ENCODE measurements around the gene ITIH5.
"Not testable (repeated sequence)": the region's sequence is repeated elsewhere in the genome, so short reads cannot be mapped to it uniquely, and the experiment has no call there.

Gene ITIH5

DNA sequence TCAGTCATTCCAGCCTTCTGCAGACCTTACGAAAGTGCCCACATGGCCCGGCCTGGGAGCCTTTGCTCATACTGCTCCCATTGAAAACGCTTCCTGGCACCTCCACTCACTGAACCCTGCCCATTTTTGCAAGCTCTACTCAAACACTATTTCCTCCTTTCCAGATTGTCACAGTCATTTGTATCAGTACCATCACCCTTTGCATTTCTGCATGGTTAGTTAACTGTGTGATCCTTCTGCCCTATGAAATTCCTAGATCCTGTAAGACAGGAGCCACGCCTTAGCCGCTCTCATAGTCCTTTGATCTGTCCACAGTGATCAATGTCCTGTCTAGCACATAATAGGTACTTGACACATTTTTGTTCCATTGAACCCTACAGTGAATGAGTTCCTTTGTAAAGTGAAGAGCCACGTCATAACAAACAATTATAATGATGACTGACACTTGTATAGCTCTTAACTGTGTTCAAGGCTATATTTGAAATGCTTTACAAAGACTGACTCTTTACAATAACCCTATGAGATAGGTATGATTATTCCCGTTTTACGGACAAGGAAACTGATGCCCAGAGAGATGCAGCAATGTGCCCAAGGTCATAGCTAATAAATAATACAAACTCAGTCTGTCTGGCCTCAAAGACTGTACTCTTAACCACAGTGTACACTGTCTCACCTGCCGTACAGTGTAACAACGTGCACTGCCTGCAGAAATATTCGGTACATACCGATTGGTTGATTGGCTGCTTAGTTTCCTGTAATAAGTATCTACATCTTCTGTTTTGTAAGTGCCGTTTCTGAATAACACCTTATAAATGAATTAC, 19.8 kb upstream of the ITIH5 start:
- peaks cover 22% of the 10 kb centered on the region for H3K9me3 ChIP-seq (ENCODE audit: control insufficient read depth, insufficient read depth, low read depth, low read length)
- H3K27ac ChIP-seq (ENCODE audit: low read depth, low read length) = no peak overlapping the region
- no peak overlapping the region for H3K4me3 ChIP-seq (ENCODE audit: low read depth, low read length)
- no peaks in the 10 kb centered on the region for H3K4me1 ChIP-seq (ENCODE audit: control insufficient read depth, insufficient read depth, low read length)
- no peaks in the 10 kb centered on the region for H3K27me3 ChIP-seq (ENCODE audit: control insufficient read depth, insufficient read depth, low read length)
- H3K9ac ChIP-seq (ENCODE audit: low read length) = no peak overlapping the region
- no peaks in the 10 kb centered on the region for H3K36me3 ChIP-seq (ENCODE audit: control insufficient read depth, insufficient read depth, low read length)

- H3K4me3 ChIP-seq (ENCODE audit: low read depth, low read length); H3K27me3 ChIP-seq (ENCODE audit: control insufficient read depth, insufficient read depth, low read length); H3K27ac ChIP-seq (ENCODE audit: low read depth, low read length); H3K36me3 ChIP-seq (ENCODE audit: control insufficient read depth, insufficient read depth, low read length); H3K4me1 ChIP-seq (ENCODE audit: control insufficient read depth, insufficient read depth, low read length); H3K9me3 ChIP-seq (ENCODE audit: control insufficient read depth, insufficient read depth, low read depth, low read length); H3K9ac ChIP-seq (ENCODE audit: low read length): not testable (repeated sequence)
Observed at GRCh38 chr10:7680078-7680477, 13.3 kb upstream of the ITIH5 start.

- Histone ChIP-seq H3K27me3 (ENCODE audit: control insufficient read depth, insufficient read depth, low read length) (no peaks in the 10 kb centered on the region; the same call in 1 of the 2 replicates), H3K9me3 (ENCODE audit: control insufficient read depth, insufficient read depth, low read depth, low read length) (no peaks in the 10 kb centered on the region), H3K4me3 (ENCODE audit: low read depth, low read length) (no peak overlapping the region), H3K27ac (ENCODE audit: low read depth, low read length) (no peak overlapping the region), H3K4me1 (ENCODE audit: control insufficient read depth, insufficient read depth, low read length) (no peaks in the 10 kb centered on the region), H3K9ac (ENCODE audit: low read length) (no peak overlapping the region), H3K36me3 (ENCODE audit: control insufficient read depth, insufficient read depth, low read length) (no peaks in the 10 kb centered on the region)
Observed at GRCh38 chr10:7679256-7679655, 12.5 kb upstream of the ITIH5 start.

DNA sequence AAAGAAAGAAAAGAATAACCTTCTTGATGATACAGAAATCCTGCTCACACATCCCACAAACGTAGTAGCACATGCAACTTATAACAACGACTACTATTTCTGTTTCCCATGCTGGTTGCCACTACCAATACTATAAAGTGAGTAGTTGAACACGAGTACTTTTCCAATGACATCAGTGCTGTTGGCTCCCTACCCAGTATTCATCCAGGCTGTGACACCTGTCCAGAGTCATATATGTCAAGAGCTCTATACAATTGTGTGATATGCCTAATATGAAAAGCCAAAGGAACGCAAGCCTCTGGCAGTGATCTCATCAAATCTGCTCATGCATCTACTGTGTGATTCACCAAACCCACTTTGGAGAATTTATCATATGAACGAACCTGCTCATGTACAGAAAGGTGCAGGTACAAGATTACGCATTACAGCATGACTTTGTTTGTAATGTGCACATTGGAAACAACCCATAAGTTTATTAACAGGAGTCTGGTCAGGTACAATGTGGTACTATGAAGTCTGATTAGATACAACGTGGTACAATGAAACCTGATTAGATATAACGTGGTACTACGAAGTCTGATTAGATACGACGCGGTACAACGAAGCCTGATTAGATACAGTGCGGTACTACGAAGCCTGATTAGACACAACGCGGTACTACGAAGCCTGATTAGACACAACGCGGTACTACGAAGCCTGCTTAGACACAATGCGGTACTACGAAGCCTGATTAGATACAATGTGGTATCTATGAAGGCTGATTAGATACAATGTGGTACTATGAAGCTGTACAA, 5.8 kb upstream of the ITIH5 start:
- no peak overlapping the region for H3K27ac ChIP-seq (ENCODE audit: low read depth, low read length)
- H3K36me3 ChIP-seq (ENCODE audit: control insufficient read depth, insufficient read depth, low read length) = no peaks in the 10 kb centered on the region
- peaks cover 30% of the 10 kb centered on the region for H3K27me3 ChIP-seq (ENCODE audit: control insufficient read depth, insufficient read depth, low read length)
- H3K4me3 ChIP-seq (ENCODE audit: low read depth, low read length) = no peak overlapping the region
- no peak overlapping the region for H3K9ac ChIP-seq (ENCODE audit: low read length)
- H3K9me3 ChIP-seq (ENCODE audit: control insufficient read depth, insufficient read depth, low read depth, low read length) = no peaks in the 10 kb centered on the region
- H3K4me1 ChIP-seq (ENCODE audit: control insufficient read depth, insufficient read depth, low read length) = no peaks in the 10 kb centered on the region

- peaks cover 46% of the 10 kb centered on the region for H3K27me3 ChIP-seq (ENCODE audit: control insufficient read depth, insufficient read depth, low read length)
- H3K4me3 ChIP-seq (ENCODE audit: low read depth, low read length) = no peak overlapping the region
- peaks cover 5% of the 10 kb centered on the region; the same call in 1 of the 2 replicates for H3K4me1 ChIP-seq (ENCODE audit: control insufficient read depth, insufficient read depth, low read length)
- no peaks in the 10 kb centered on the region for H3K36me3 ChIP-seq (ENCODE audit: control insufficient read depth, insufficient read depth, low read length)
- no peak overlapping the region for H3K9ac ChIP-seq (ENCODE audit: low read length)
- no peaks in the 10 kb centered on the region for H3K9me3 ChIP-seq (ENCODE audit: control insufficient read depth, insufficient read depth, low read depth, low read length)
- H3K27ac ChIP-seq (ENCODE audit: low read depth, low read length) = no peak overlapping the region
Observed at GRCh38 chr10:7670157-7670556, 3.4 kb upstream of the ITIH5 start.

DNA sequence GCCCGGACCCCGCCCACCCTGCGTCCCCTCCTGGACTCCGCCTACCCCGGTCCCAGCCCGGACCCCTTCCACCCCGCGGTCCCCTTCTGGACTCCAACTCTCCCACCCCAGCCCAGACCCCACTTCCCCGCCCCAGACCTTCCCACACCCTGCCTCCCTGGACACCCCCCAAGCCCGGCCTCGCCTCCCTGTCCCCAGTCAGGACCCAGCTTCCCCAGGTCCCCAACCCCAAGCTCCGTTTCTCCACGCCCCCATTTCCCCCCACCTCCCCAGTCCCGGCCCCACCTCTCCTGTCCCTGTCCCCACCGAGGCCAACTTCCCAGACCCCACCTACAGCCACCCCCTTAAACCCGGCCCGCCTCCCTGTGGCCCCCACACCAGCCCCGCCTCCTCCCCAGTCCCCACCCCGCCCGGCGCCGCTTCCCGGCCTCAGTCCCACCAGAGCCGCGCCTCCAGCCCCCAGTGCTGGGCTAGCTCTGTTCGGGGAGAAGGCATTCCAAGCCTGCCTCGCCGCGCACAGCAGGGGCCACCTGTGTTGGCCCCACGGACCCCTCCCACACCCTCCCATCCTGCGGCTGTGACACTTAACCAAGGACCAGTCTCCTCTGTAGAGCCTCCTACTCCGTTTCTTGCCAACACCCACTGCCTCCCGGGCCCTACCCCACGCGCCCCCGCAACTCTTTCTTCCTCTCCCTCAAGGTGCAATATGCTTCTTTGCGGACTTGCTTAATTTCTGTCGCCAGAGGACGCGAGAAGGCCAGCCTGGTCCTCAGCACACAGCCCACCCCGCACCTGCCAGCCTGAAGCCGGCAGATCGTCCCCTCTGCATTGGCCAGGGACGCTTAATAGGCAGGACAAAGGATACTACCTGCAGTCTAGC, 736 bp upstream of the ITIH5 start:
- H3K27ac ChIP-seq (ENCODE audit: low read depth, low read length) = no peak overlapping the region
- no peaks in the 10 kb centered on the region for H3K9me3 ChIP-seq (ENCODE audit: control insufficient read depth, insufficient read depth, low read depth, low read length)
- peak overlapping the region; percentile 71 for H3K4me3 ChIP-seq (ENCODE audit: low read depth, low read length)
- no peak overlapping the region for H3K9ac ChIP-seq (ENCODE audit: low read length)
- H3K4me1 ChIP-seq (ENCODE audit: control insufficient read depth, insufficient read depth, low read length) = peaks cover 5% of the 10 kb centered on the region; the same call in 1 of the 2 replicates
- peaks cover 61% of the 10 kb centered on the region for H3K27me3 ChIP-seq (ENCODE audit: control insufficient read depth, insufficient read depth, low read length)
- no peaks in the 10 kb centered on the region for H3K36me3 ChIP-seq (ENCODE audit: control insufficient read depth, insufficient read depth, low read length)

- no peaks in the 10 kb centered on the region for H3K9me3 ChIP-seq (ENCODE audit: control insufficient read depth, insufficient read depth, low read depth, low read length)
- peaks cover 5% of the 10 kb centered on the region; the same call in 1 of the 2 replicates for H3K4me1 ChIP-seq (ENCODE audit: control insufficient read depth, insufficient read depth, low read length)
- no peaks in the 10 kb centered on the region for H3K36me3 ChIP-seq (ENCODE audit: control insufficient read depth, insufficient read depth, low read length)
- peak overlapping the region; percentile 78 for H3K4me3 ChIP-seq (ENCODE audit: low read depth, low read length)
- no peak overlapping the region for H3K9ac ChIP-seq (ENCODE audit: low read length)
- H3K27ac ChIP-seq (ENCODE audit: low read depth, low read length) = no peak overlapping the region
- peaks cover 59% of the 10 kb centered on the region for H3K27me3 ChIP-seq (ENCODE audit: control insufficient read depth, insufficient read depth, low read length)
Observed at GRCh38 chr10:7665767-7666166, 999 bp downstream of the ITIH5 start.

DNA sequence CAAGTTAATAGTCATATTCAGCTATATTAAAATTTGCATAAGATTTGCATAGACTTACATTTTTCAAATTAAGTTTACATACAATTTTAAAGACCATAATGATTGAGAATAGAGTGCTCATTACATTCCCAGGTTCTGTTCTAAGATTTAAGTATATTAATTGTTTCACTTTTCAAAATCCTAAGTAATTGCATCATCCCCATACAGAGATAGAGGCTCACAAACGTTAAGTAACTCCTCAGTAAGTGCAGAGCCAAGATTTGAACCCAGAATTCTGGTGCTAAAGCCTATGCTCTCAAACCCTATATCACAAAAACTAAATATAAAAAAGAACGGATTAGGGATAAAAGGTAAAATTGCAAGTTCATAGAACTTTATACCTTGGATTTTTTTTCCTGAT, 2.1 kb downstream of the ITIH5 start:
- H3K36me3 ChIP-seq (ENCODE audit: control insufficient read depth, insufficient read depth, low read length) = no peaks in the 10 kb centered on the region
- H3K4me1 ChIP-seq (ENCODE audit: control insufficient read depth, insufficient read depth, low read length) = peaks cover 5% of the 10 kb centered on the region; the same call in 1 of the 2 replicates
- no peak overlapping the region for H3K9ac ChIP-seq (ENCODE audit: low read length)
- no peaks in the 10 kb centered on the region for H3K9me3 ChIP-seq (ENCODE audit: control insufficient read depth, insufficient read depth, low read depth, low read length)
- H3K4me3 ChIP-seq (ENCODE audit: low read depth, low read length) = no peak overlapping the region
- H3K27me3 ChIP-seq (ENCODE audit: control insufficient read depth, insufficient read depth, low read length) = peaks cover 57% of the 10 kb centered on the region
- H3K27ac ChIP-seq (ENCODE audit: low read depth, low read length) = no peak overlapping the region

GRCh38 chr10:7662522-7662921, 4.2 kb downstream of the ITIH5 start:
- H3K27me3 ChIP-seq (ENCODE audit: control insufficient read depth, insufficient read depth, low read length) = peaks cover 37% of the 10 kb centered on the region
- no peaks in the 10 kb centered on the region for H3K36me3 ChIP-seq (ENCODE audit: control insufficient read depth, insufficient read depth, low read length)
- peaks cover 5% of the 10 kb centered on the region; the same call in 1 of the 2 replicates for H3K4me1 ChIP-seq (ENCODE audit: control insufficient read depth, insufficient read depth, low read length)
- no peak overlapping the region for H3K9ac ChIP-seq (ENCODE audit: low read length)
- no peak overlapping the region for H3K4me3 ChIP-seq (ENCODE audit: low read depth, low read length)
- no peaks in the 10 kb centered on the region for H3K9me3 ChIP-seq (ENCODE audit: control insufficient read depth, insufficient read depth, low read depth, low read length)
- H3K27ac ChIP-seq (ENCODE audit: low read depth, low read length) = no peak overlapping the region

DNA sequence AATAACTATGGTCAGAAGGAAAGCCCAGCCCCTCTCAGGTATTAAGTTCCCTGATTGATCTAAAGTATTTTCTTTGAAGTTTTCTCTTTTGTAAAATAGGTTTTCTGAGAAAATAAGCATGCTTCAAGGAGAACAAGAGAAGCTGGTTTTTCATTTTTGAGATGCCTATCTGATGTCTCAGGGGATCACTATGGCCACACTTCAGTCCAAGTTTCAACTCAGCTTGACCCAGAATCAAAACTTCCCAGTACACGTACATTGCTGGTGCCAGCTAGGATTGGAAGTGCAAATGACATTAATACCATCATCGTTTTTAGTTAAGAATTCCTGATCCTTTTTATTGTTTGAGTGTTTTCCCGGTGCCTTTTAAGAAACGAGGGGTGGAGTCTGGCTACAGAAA, 7.2 kb downstream of the ITIH5 start:
- Histone ChIP-seq H3K4me1 (ENCODE audit: control insufficient read depth, insufficient read depth, low read length) (no peaks in the 10 kb centered on the region), H3K9ac (ENCODE audit: low read length) (no peak overlapping the region), H3K9me3 (ENCODE audit: control insufficient read depth, insufficient read depth, low read depth, low read length) (no peaks in the 10 kb centered on the region), H3K4me3 (ENCODE audit: low read depth, low read length) (no peak overlapping the region), H3K27ac (ENCODE audit: low read depth, low read length) (no peak overlapping the region), H3K27me3 (ENCODE audit: control insufficient read depth, insufficient read depth, low read length) (peaks cover 15% of the 10 kb centered on the region), H3K36me3 (ENCODE audit: control insufficient read depth, insufficient read depth, low read length) (no peaks in the 10 kb centered on the region)

Measured in HUES6 (cell line).